Measurements from ENCODE around the gene AMOTL1.

The AMOTL1 gene

GRCh38 chr11:94749369-94749768, 18.8 kb upstream of the AMOTL1 start:
- Histone ChIP-seq H3K36me3 (ENCODE audit: insufficient read depth, low read length) (no peaks in the 10 kb centered on the region), H3K4me1 (ENCODE audit: insufficient read depth, low read length) (no peaks in the 10 kb centered on the region), H3K4me3 (ENCODE audit: low read depth in 1 of 2, low read length in 2 of 2) (no peak overlapping the region), H3K9me3 (ENCODE audit: insufficient read depth, low read length, severe bottlenecking) (no peaks in the 10 kb centered on the region), H3K27me3 (ENCODE audit: insufficient read depth, low read length, poor library complexity) (peaks cover 6% of the 10 kb centered on the region), H2AFZ (ENCODE audit: low read depth, low read length) (no peak overlapping the region), H4K20me1 (ENCODE audit: insufficient read depth, low read length) (no peaks in the 10 kb centered on the region), H3K27ac (ENCODE audit: low read length) (no peak overlapping the region), H3K9ac (ENCODE audit: low read depth, low read length) (no peak overlapping the region), H3K79me2 (ENCODE audit: insufficient read depth, low read length) (no peaks in the 10 kb centered on the region), H3K4me2 (ENCODE audit: insufficient read depth, low read length) (no peak overlapping the region)
- DNase-seq (no peak), ATAC-seq (ENCODE audit: insufficient read depth, low read depth) (no peak)
- no peak for TF ChIP-seq CTCF (IDR thresholded peaks at IDR 0.05; ENCODE audit: borderline replicate concordance, extremely low read depth, low read length, poor library complexity, severe bottlenecking)
- no peak for TF ChIP-seq EZH2 (IDR thresholded peaks at IDR 0.05; ENCODE audit: borderline replicate concordance, low read depth, low read length, severe bottlenecking)

- no peaks in the 10 kb centered on the region for H3K9me3 ChIP-seq (ENCODE audit: insufficient read depth, low read length, severe bottlenecking)
- no peaks in the 10 kb centered on the region for H4K20me1 ChIP-seq (ENCODE audit: insufficient read depth, low read length)
- H3K4me3 ChIP-seq (ENCODE audit: low read depth in 1 of 2, low read length in 2 of 2), result no peak overlapping the region
- no peaks in the 10 kb centered on the region for H3K36me3 ChIP-seq (ENCODE audit: insufficient read depth, low read length)
- TF ChIP-seq EZH2 (IDR thresholded peaks at IDR 0.05; ENCODE audit: borderline replicate concordance, low read depth, low read length, severe bottlenecking) (no peak), CTCF (IDR thresholded peaks at IDR 0.05; ENCODE audit: borderline replicate concordance, extremely low read depth, low read length, poor library complexity, severe bottlenecking) (no peak)
- H3K4me2 ChIP-seq (ENCODE audit: insufficient read depth, low read length), result no peak overlapping the region
- H3K27ac ChIP-seq (ENCODE audit: low read length), result no peak overlapping the region
- DNase-seq (no peak), ATAC-seq (ENCODE audit: insufficient read depth, low read depth) (no peak)
- no peaks in the 10 kb centered on the region for H3K4me1 ChIP-seq (ENCODE audit: insufficient read depth, low read length)
- peaks cover 6% of the 10 kb centered on the region for H3K27me3 ChIP-seq (ENCODE audit: insufficient read depth, low read length, poor library complexity)
- no peak overlapping the region for H3K9ac ChIP-seq (ENCODE audit: low read depth, low read length)
- H3K79me2 ChIP-seq (ENCODE audit: insufficient read depth, low read length), result no peaks in the 10 kb centered on the region
- H2AFZ ChIP-seq (ENCODE audit: low read depth, low read length), result no peak overlapping the region
Observed at GRCh38 chr11:94750319-94751217, 17.6 kb upstream of the AMOTL1 start.

GRCh38 chr11:94751218-94751609, 16.9 kb upstream of the AMOTL1 start:
- Histone ChIP-seq H3K4me3 (ENCODE audit: low read depth in 1 of 2, low read length in 2 of 2) (no peak overlapping the region), H3K36me3 (ENCODE audit: insufficient read depth, low read length) (no peaks in the 10 kb centered on the region), H3K9ac (ENCODE audit: low read depth, low read length) (no peak overlapping the region), H3K4me2 (ENCODE audit: insufficient read depth, low read length) (no peak overlapping the region), H3K4me1 (ENCODE audit: insufficient read depth, low read length) (no peaks in the 10 kb centered on the region), H3K79me2 (ENCODE audit: insufficient read depth, low read length) (no peaks in the 10 kb centered on the region), H3K27ac (ENCODE audit: low read length) (no peak overlapping the region), H3K9me3 (ENCODE audit: insufficient read depth, low read length, severe bottlenecking) (no peaks in the 10 kb centered on the region), H2AFZ (ENCODE audit: low read depth, low read length) (no peak overlapping the region), H4K20me1 (ENCODE audit: insufficient read depth, low read length) (no peaks in the 10 kb centered on the region), H3K27me3 (ENCODE audit: insufficient read depth, low read length, poor library complexity) (peaks cover 6% of the 10 kb centered on the region)
- TF ChIP-seq EZH2 (IDR thresholded peaks at IDR 0.05; ENCODE audit: borderline replicate concordance, low read depth, low read length, severe bottlenecking), result no peak
- no peak for TF ChIP-seq CTCF (IDR thresholded peaks at IDR 0.05; ENCODE audit: borderline replicate concordance, extremely low read depth, low read length, poor library complexity, severe bottlenecking)
- DNase-seq (no peak), ATAC-seq (ENCODE audit: insufficient read depth, low read depth) (no peak)
